HG03439 (cell line): Measurements from ENCODE around the gene CUX1.
"Not testable (repeated sequence)": the region's sequence is repeated elsewhere in the genome, so short reads cannot be mapped to it uniquely, and the experiment has no call there.

Source experiments
- ATAC-seq: cut with Tn5 transposase; IDR thresholded peaks from one replicate; pipeline ENCODE4 v1.9.1; 2021; ENCODE audit warnings: mild to moderate bottlenecking, moderate library complexity; ENCODE audit not compliant: unreplicated experiment

CUX1 gene

DNA sequence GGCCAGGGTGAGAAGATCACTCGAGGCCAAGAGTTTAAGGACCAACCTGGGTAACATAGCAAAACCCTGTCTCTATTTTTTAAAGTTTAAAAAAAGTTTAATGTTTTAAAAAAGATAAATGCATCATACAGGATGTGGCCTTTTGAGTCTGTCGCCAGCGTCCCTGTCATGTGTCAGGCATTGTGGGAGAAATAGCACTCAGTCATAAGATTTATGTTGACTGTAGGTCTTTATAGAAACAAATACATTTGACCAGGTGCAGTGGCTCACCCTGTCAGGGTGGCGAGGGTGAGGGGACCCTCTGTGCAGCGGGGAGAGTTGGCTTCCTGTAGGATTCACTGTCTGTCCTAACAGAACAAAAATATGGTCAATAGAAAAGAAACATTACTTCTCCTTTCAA, 405.8 kb downstream of the CUX1 start:
- ATAC-seq, result no peak

DNA sequence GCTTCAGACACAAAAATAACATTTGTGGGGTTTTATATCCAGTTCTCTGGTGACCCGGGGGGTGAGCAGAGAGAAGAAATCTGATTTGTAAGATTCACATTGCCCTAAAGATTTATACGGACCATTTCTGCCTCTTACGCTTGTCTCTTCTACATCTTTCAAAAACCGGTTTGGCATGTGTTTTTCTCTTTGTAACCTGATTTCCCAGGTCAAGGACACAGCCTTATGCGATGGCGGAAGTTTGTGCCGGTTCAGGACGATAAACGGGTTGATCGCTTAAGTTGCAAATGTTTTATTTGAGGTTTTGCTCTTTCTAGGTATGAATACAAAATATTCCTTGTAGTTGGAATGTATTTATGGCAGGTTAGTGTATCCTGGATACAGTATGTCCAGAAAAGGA, 407.6 kb downstream of the CUX1 start:
- no peak for ATAC-seq

DNA sequence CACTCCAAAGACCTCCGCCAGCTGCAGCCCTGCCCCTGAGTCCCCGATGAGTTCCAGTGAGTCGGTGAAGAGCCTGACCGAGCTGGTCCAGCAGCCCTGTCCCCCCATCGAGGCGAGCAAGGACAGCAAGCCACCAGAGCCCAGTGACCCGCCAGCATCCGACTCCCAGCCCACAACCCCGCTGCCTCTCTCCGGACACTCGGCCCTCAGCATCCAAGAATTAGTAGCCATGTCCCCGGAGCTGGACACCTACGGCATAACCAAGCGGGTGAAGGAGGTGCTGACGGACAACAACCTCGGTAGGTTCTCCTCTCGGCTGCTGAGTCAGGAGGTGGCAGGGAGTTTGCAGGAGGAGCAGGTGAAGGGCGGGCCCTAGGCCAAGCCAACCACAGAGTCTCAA, 409.9 kb downstream of the CUX1 start:
- ATAC-seq, result no peak

DNA sequence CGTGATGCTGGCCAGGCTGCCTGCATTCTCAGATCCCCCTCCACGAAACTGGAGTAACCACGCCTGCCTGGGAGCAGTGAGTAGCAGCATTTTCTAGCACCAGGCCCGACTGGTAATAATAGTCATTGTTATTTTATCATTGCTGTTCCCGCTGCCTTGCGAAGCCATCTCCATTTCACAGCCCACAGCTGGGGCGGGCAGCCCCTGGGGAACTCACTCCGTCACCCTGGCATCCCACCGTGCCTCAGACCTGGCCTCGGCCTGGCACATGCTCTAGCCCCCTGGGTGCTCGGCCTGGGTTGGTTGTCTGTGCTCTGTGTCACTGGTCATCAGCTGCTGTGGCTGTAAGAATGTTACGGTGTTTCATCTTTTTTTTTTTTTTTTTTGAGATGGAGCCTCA, 411.5 kb downstream of the CUX1 start:
- ATAC-seq, result no peak

DNA sequence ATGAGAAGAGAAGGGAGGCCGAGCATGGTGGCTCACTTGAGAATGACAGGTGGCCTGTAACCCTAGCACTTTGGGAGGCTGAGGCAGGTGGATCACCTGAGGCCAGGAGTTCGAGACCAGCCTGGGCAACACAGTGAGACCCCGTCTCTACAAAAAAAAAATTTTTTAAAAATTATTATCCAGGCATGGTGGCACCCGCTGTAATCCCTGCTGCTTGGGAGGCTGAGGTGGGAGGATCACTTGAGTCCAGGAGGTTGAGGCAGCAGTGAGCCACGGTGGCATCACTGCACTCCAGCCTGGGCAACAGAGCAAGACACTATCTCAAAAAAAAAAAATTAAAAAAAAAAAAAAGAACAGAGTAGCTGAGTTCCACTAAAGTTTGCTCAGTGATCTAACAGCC, 412.7 kb downstream of the CUX1 start:
- ATAC-seq, result not testable (repeated sequence)

DNA sequence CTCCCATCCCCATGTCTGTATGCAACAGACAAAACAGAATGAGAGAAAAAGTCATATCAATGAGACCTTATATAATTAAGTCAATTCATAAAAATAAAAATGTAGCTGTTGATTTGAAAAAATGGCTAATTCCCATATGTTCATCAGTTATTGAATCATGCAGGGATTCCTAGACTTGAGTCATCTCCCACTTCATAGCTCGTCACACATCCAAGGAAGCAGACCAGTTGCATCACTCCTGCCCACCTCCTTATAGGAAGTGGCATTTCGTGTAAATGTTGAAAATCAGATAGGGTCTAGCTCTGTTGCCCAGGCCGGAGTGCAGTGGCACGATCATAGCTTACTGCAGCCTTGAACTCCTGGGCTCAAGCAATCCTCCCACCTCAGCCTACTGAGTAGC, 413.2 kb downstream of the CUX1 start:
- ATAC-seq, result no peak

DNA sequence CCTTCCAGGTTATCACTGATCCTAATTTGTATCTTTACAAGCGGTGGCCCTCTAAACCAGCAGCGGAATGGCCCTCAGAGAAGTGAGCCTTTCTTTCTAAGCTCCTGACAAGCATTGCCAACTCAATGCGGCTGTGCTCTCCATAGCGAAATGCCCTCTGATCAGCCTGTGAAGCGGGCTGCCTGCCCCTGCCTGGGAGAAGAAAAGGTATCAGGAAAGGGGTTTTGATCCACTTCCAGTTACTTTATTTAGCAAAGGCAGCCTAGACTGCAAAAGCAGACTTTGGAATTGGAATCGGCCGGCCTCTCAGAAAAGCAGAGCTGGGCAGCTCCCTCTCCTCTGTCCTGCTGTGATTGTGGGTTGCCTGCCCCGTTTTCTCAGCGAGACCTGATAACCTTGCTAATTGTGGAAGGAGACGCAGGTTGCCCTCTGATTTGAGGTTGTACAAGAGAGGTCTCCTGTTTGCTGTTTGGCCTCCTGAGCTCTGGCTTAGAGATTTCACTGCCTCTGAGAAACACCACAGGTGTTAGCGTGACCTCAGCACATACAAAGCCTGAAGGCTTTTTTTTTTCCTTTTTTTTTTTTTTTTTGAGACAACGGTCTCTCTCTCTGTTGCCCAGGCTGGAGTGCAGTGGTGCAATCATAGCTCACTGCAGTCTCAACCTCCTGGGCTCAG, 415.3 kb downstream of the CUX1 start:
- no peak for ATAC-seq

DNA sequence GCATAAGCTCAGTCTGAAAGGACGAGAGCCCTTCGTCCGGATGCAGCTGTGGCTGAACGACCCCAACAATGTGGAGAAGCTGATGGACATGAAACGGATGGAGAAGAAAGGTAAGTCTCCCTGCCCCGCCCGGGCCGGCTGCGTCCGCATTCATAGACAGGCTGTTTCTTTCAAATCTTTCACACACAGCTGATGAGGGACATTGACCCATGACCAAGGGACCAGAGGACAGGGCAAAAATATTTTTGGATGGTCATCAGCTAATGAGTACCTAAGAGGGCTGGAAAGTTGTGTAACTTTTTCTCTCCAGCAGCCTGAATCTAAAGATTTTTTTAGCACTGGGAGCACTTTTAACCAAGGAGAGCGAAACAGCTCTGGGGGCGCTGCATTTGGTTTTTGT, 416.7 kb downstream of the CUX1 start:
- no peak for ATAC-seq

DNA sequence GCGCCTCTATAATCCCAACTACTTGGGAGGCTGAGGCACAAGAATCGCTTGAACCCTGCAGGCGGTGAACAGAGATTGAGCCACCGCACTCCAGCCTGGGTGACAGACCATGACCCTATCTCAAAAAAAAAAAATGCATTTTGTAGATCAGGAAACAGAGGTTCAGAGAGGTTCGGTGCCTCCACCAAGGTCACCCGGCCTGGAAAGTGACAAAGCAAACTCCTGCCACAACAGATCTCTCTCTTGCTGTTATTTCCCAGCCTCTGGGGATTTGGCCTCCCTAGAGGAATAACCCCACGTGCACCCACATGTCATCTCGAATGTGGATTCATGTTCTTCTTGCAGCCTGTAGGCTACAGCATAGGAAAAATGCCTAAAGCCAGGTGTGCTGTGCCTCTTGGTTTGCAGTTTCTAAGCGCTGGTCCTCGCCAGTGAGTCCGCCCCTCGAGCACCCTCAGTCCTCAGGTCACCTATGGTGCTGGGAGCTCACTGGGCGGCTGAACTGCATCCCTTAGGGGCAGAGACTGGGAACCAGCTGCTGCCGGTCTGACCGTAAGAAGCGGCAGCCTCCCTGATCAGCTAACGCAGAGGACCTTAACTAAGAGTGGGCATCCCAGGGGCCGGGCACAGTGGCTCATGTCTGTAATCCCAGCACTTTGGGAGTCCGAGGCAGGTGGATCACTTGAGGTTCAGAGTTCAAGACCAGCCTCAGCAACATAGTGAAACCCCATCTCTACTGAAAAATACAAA, 417.6 kb downstream of the CUX1 start:
- no peak for ATAC-seq

DNA sequence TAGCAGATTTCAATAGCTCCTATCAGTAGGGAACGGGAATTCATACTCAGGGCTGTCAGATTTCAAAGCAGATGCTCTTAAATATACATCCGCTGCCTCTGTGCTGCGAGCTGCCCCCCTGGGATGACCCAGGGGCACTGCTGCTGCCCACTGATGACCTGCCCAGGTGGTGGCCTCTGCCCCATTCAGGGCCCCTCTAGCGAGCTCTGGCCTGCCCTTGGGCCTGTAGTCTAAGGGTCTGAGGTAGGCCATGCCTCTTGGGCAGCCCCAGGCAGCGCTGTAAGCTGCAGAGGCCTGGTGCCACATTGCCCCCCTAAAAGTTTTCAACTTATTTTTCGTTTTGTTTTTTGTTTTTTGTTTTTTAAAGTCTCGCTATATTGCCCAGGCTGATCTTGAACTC, 418.7 kb downstream of the CUX1 start:
- ATAC-seq, result no peak

DNA sequence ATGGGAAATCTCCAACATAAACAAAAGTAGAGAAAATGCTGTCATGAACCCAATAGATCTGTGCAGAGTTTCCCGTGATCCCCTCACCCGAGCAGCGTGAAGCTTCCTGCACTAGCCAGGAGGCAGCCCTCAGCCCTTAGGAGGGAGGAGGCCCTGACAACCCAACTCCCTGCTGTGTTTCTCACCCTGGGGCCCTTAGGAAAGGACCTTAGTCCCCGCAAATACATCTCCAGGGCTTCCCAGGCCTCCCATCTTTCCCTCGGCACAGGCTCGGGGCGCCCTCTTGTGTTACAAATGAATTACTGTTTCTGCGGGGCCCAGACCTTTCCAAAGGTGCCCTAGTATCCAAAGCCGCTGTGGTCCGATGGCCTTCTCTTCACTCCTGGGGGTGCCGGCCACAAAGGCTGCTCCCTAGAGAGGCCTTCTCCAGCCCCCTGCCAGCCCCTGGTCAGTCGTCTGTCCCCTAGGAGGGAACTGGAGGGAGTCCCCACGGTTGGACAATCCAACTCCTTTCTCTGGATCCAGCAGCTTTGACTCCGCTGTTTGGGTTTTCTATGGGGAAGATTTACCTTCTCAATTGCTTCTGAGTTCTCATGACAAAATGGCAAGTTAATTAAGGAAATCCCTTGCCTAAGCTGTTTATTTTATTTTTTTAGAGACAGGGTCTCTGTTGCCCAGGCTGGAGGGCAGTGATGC, 419.3 kb downstream of the CUX1 start:
- no peak for ATAC-seq

DNA sequence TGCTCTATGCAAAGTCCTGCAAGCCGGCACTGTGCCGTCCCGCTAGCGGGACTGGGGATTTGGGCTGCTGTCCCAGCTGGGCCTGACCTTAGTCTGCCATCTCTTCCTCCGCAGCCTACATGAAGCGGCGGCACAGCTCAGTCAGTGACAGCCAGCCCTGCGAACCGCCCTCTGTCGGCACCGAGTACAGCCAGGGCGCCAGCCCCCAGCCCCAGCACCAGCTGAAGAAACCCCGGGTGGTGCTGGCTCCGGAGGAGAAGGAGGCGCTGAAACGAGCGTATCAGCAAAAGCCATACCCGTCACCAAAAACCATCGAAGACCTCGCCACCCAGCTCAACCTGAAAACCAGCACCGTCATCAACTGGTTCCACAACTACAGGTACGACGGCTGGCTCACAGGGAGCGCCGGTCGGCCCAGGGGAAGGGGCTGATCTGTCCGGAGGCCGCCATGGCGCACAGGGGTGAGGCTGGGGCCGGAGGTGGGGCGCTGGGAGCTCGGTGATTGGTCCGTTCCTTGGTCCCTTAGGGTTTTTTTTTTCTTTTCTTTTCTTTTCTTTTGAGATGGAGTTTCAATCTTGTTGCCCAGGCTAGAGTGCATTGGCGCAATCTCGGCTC, 421.9 kb downstream of the CUX1 start:
- no peak for ATAC-seq

DNA sequence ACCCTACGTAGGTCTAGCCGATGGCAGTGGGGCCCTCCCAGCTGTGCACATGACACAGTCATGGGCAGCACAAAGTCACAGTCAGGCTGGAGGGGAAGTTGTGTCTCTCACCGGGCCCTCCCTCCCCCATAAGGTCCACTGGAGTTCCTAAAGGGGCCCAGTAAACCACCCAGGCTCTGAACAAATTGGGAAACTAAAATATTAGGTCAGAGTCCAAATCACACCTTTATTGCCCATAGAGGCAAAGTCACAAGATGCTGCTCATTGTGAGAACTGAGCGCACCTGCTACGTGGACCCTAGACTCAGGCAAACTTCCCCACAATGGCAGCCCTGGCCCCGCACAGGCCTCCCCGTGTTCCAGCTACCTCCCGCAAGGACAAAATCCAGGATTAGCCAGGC, 424.0 kb downstream of the CUX1 start:
- ATAC-seq, result no peak

DNA sequence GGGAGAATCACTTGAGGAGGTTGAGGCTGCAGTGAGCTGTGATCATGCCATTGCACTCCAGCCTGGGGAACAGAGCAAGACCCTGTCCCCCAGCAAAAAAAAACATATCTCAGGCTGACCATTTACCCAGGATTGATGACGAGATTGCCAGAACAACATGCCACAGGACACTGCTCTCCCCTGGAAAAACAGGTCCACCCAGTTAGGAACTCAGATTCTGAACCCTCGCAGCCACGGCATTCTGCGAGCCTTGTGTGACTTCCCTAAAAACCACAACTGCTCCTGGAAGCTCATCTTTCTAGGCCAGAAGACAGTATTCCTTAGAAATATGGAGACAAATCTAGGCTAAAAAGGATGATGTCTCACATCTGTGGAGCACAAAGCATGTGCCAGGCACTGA, 427.2 kb downstream of the CUX1 start:
- no peak for ATAC-seq

DNA sequence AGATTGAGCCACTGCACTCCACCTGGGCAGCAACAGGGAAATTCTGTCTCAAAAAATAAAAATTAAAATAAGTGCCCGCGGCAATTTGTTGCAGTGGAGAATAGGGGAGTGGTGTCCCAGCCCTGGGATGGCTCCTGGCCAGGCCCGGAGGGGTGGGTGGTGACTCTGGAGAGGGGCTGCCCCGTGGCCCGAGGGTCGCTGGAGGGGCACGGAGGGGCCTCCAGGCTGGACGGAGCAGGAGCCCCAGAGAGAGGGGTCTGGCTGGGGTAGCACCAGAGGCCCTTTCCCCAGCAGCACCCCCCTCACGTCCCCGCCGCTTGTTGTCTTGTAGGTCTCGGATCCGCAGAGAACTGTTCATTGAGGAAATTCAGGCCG, 430.6 kb downstream of the CUX1 start:
- ATAC-seq, result no peak

DNA sequence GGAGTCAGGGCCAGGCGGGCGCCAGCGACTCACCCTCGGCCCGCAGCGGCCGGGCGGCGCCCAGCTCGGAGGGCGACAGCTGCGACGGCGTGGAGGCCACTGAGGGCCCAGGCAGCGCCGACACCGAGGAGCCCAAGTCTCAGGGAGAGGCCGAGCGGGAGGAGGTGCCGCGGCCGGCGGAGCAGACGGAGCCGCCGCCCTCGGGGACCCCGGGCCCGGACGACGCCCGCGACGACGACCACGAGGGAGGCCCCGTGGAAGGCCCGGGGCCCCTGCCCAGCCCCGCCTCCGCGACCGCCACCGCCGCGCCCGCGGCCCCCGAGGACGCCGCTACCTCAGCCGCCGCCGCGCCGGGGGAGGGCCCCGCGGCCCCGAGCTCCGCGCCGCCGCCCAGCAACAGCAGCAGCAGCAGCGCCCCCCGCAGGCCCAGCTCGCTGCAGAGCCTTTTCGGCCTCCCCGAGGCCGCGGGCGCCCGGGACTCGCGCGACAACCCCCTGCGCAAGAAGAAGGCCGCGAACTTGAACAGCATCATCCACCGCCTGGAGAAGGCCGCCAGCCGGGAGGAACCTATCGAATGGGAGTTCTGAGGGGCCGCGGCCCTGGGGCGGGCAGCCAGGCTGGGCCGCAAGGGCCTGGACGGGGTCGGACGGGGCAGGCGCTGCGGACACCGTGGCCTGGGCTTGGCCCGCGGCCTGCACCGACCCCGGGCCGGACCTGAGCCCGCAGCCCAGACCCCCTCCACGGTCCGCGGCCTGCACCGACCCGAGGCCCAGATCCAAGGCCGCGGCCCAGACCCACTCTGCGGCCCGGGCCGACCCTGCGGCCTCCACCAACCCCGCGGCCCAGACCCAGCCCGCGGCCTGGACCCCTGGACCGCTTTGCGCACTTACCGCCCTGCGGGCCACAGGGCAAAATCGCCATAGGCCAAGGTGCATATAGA, 431.3 kb downstream of the CUX1 start:
- ATAC-seq, result no peak

DNA sequence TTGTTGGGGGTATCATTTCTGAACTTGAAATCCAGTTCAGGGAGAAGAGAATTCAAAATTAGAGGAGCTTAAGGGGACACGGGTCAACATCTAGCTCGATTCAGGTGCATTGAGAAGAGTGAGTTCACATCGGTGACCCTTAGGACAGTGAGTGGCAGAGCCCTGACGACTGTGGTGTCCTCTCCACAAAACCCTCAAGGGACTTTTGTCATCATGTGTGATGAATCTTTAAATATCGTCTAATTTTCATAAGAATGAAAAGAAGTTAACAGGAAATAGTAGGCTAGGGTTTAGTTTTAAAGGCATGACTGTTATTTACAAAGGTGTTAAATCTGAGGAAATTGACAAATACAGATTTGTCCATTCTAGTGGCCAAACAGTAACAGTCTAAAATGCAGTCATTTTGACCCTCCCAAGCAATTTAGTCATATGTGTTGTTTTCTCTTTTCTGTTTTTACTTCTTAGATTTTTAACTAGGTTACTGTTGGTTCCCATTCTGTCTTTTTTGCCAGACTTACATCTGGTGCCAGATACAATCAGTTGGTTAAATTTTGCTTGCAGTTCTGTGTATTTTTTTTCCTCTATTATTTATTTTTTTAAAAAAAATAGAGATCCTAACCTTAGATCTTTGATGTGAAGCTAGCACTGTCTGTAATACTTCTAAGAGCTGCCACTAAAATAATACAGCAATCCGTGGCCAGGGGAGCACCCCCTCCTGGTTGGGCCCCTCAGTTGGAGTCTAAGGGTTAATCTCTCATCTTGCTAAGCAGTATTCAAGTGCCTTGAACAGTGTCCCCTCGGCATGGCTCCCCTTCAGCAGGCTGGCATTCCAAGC, 434.3 kb downstream of the CUX1 start:
- ATAC-seq, result no peak

DNA sequence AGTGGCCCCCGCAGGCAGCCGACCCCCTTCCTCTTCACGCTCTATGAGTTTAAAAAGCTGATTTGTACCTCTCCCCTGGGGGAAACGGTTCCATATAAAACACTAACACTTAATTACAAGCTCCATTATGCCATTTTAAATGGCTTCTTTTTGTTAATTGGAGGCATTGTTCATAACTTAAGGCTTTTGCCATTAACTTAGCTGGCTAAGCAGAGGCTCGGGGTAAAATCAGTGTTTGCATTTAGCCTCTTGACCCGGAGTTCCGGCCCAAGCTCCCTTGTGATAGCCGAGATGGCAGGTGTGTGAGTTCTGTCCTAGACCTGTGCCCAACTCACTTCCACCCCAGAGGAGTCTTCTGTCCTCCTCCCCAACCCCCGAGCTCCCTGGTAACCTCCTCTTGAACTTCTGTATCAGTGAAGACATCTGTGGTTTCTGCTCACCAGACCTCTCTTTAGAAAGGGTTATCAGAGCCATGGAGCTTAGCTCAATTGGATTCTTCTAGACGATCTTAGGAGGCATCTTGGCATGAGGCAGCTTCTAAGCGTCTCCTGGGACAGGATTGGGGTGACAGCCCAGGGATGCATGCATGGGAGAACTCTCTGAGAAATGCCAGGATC, 435.0 kb downstream of the CUX1 start:
- ATAC-seq, result no peak
